Activated CD8-positive, alpha-beta memory T cell treated with anti-CD3 and anti-CD28 coated beads for 4 hours (primary cell): ENCODE measurements around the gene NODAL.

Experiments
- DNase-seq, 2 donors: peaks; one replicate each; pipeline ENCODE4 v3.0.0-alpha.2; 2020; ENCODE audit warnings: low read depth in 2 of 2

NODAL gene

DNA sequence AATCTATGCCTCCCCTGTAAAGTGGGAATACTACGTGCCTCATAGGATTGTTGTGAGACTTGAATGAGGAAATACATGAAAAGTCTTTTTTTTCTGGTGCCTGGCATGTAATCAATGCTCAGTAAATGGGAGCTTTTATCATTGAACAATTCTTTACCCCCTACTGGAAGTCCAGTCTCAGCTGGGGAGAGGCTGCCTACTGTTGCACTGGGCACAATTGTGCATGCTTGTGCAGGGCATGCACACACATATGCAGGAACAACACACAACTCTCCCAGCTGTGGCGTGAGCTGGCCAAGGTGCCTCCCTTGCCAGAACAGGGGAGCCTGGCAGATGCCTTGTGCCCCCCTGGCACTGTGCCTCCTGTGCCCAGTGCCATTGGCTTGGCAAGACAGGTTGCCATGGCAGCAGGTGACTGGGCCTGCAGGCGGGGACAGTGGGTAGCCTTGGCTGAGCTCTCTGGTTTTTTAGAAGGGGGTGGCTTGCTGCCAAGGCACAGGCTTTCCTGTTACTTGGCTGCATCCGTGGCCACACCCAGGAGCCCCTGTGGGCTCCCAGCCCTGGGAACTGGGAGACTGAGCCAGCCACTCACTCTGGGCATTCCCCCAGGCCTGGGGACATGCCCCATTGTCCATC lies 21.0 kb upstream of the NODAL start:
- no peak for DNase-seq

DNA sequence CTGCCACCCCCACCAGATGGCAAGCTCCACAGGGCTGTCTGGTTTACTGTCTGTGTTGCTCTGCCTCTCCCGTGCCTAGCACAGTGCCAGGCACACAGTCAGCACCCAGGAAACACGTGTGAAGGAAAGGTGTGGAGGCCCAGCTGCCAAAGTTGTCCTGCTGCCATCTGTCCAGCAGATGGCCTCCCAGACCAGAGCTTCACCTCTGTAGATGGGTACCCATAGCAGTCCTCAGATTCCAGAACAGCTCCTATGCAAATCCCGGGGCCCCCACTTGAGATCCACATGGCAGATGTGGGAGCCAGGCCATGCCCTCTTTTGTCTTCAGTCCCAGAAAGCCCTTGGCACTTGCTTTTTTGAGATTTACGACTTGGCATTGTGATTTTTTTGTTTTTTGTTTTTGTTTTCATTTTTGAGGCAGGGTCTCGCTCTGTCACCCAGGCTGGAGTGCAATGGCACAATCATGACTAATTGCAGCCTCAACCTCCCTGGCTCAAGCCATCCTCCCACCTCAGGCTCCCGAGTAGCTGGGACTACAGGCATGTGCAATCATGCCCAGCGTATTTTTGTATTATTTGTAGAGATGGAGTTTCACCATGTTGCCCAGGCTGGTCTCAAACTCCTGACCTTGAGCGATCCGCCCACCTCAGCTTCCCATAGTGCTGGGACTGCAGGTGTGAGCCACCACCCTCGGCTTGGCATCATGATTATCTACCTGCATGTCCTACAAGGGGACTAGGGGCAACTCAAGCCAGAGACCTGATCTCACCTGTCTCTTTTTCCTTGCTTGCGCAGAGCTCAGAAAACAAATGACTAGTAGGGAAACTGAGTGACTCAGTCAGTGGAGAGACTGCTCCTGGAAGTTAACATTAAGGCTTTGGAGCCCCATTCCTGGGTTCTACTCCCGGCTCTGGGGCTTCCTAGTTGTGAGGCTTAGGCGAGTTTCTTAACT lies 20.2 kb upstream of the NODAL start:
- DNase-seq = no peak

DNA sequence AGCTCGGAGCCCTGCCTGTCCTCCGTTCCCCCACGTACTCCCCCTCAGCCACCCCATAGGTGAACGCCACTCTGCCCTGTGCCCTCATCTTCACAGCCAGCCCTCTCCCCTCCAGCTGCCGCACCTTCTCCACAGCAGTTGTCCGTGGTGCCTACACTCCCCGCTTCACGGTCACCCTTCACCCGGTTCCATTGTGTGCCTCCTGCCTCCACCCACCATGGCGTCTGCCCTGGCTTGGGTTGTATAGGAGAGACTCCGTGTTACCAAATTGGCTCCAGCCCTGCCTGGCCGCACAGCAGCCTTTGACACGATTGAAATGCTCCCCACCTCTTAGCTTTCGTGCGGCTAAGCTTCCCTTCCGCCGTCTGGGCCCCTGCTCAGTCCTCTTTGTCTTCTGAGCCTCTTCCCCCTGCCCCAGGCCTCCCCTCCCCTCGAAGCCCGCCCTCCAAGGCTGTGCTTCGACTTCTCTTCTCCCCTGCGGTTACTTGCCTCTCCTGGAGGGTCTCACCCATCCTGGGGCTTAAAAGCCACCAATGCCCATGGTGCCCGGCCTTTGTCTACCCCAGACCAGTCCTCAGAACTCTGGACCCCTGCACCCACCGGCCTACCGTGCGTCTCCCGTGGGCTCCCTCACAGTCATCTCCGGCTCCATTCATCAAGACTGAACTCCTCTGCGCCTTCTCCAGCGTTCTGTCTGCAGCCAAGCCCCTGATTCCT lies 18.5 kb upstream of the NODAL start:
- no peak for DNase-seq

DNA sequence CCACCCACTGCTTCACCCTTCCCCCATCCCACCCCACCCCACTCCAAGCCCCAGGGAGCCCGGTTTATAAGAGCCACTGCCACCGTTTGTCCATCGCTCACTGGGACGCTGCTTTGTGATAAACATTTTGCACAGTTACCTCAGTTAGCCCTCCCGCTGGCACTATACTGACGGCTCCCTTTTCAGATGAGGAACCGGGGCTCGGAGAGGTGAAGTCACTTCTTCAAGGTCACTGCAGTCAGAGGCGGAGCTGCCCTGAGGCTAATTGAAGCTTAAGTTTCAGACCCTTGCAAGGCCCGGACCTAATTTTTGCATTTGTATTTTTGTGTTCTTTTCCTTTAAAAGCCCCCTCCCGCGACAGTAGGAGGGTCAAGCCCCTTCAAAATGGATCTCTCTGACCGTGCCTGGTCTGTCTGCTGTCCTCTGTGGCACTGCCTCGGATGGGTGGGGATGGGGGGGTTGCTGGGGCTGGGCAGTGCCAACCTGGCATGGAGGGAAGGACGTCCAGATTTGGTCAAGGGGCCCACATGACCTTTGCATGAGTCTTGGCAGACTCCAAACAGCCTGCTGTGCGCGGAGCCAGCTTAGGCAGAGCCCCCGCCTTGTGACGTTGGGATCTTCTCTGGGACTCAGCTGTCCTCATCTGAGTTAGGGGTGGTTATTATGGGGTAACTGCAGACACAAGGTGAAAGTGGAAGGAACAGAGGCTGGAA lies 17.7 kb upstream of the NODAL start:
- no peak for DNase-seq

DNA sequence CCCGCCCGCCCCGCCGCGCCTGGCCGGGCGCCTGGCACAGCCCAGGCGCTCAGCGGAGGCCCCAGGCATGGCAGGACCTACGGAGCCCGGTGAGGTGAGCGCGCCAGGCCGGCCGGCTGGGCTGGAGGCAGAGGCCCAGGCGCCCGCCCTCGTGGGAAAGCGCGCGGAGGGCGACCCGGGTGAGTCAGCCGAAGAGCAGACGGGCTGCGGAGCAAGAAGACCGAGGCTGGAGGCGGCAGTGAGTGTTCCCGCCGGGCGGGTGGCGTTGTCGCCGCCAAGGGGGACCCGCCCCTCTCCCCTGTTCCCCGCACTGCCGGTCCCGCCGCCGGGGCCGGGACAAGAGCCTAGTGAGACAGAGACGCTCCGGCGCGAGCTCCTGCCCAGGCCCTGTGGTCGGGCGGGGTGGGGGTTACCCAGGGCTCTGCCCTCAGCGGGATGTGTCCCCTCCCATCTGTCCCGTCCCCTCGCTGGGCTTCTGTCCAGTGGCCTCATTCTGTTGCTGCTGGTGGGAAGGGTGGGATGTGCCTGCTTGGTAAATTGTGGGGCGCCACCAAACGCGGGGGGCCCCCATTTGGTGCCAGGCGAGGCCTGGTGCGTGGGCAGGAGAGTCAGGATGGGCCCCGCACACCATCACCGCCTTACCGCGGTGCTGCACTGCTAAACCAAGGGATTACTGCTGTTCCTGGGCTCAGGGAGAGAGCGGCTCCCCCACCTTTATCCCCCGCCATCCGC lies 17.0 kb upstream of the NODAL start:
- peak; percentile 33 to 39 for DNase-seq

DNA sequence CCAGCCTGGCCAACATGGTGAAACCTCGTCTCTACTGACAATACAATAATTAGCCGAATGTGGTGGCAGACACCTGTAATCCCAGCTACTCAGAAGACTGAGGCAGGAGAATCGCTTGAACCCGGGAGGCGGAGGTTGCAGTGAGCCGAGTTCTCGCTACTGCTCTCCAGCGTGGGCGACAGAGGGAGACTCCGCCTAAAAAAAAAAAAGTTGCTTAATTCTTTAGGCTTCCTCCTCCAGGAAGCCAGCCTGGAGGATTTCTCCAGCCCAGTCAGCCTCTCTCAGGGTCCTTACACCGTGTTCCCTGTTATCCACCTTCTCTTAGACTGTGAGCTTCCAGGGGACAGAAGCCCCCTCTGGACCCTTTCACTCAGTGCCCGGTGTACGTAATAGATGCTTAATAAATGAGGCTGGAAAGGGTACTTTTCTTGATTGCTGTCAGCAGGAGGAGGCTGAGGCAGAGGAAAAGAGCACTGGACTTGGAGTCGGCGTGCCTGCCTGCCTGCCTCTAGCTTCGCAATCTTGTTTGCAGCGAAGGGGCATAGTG lies 16.4 kb upstream of the NODAL start:
- no peak for DNase-seq

DNA sequence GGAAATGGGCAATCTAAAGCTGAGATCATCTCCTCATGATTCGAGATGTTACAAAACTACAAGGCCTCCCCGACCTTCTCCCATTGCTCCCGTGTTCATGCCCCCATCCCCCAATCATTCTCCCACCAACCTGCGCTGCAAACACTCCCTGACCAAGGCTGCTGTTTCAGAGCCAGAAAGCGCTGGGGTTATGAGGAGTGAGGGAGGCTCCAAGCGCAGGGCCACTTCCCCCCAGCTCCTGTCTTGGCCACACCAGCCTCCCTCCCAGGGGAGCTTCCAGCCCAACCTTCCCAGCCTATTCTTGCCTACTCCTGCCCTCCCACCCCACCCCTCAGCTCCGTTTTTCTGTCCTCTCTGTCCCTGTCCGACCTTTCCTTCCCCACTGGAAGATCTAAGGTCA lies 14.7 kb upstream of the NODAL start:
- no peak for DNase-seq

DNA sequence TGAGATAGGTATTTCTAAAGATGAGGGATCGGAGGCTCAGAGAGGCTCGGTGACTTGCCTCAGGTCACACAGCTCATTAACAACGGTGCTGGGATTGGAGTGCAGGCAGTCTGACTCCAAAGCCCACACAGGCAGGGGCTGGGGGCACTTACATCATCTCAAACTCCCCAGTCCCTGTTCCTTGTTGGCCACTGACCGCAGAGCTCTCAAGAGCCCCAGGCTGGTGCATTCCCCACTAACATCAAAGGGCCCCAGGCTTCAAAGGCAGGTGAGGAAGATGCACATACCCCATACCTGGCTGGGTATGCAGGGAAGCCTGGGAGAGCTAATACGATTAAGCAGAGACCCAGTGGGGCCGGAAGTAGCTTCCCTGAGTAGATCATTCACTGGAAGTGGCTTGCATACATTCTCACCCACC lies 13.7 kb upstream of the NODAL start:
- no peak for DNase-seq

DNA sequence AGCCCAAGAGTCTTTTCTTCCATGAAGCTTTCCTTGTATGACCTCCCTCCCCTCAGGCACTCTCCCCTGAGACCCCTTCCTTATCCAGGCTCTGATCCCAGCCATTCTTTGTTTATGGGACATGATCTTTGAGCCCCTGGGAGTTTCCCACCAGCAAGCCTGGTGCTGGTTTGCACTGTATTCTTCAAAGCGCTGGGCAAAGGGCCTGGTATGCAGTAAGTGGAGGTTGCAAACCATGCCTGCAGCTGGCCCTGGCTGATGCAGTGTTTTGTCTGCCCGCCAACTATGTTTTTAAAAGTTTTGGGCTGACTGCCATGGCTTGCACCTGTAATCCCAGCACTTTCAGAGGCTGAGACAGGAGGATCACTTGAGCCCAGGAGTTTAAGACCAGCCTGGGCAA lies 6.8 kb upstream of the NODAL start:
- no peak for DNase-seq

DNA sequence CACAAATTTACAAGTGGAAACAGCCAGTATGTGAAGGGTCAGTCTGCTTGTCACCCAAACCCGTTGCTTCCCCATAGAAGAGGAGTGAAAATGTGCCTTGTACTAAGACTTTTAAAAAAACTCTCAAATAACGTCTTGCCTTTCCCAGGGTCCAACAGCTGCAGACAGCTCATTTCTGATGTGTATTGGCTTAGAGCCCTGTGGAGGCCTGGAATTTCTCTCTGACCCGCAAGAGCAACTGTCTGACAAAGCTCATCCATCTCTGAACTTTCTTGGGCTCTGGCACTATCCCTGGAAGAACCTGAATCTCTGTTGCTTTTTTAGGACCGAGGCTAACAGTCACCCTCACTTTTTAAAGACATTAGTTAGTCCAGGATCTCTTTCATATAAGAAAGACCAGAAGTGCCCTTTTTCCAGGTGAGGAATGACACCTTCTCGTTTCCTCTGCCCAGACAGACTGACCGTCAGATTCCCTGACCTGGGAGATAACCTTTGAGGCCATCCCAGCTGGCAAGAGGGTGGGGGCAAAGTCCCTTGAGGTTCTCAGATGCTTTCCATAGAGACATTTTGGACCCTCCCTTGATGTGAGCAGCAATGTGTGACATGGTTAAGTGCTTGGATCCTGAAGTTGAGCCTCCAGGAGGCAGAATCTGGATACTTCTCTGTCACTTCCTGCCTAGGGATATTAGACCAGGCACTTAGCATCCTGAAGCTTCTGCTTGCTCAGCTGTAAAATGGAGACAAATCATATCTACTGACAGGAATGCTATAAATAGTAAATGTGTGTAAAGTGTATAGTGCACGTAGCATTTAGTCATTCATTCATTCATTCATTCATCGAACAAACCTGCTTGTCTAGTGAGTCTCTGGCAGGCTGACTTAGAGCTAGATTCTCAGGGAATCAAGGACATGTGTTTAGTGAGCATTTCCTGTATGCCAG lies 4.5 kb upstream of the NODAL start:
- no peak for DNase-seq

DNA sequence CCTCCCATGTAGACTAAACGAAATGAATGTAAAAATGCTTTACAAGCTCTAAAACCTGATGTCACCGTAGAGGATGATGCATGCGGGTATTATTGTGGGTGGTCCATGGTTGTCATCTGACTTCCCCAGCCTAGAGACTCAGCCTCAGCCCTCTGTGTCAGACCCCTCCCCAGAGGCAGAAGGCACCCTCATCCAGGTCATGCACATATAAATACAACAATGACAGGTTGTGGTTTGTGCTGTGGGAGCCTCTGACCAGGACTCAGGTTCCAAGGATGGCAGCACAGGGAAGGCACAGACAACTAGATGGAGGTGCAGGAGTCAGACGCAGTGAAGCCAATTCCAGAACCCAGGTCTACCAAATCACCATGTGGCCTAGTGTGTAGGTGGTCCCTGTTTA lies 3.3 kb upstream of the NODAL start:
- no peak for DNase-seq

DNA sequence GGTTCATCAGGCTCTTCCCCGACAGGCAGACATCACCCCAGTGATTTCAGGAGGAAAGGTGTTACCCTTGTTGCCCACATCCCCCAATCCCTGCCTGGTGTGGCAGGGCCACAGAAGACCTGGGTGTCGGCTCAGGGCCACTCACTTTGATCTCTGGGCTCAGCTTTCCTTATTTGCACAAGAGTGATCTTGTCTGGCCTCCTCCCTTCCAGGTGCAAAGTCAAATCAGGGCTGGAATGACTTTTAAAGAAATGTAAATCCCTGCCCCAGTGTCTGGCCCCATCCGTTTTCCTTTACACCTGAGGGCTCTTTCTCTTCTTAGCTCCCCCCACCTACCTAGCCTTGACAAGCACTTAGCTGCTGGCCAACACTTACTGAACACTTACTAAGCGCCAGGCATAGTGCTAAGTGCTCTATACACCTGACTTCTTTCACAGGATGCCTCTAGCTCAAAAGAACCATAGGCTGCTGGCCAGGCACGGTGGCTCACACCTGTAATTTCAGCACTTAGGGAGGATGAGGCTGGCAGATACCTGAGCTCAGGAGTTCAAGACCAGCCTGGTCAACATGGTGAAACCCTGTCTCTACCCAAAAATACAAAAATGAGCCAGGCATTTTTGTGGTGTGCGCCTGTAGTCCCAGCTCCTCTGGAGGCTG lies 979 bp upstream of the NODAL start:
- no peak for DNase-seq

DNA sequence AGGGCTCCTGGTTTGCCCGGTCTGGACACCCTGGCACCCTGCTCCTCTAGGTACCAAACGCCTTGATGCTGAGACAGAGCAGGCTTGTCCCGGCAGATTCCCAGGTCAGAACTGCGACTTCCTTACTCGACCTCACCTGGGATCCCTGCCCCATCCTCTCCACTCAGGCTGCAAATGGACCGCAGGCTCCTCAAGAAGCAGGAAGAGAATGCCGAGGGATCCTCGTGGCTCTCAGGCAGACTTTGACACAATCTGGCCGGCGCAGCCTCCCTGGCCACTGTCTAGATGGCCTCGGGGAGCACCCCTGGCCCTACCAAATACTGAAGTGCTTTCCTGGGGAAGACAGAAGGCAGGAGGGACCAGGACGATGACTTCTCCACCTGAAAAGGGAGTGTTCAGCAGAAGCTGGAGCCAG lies 421 bp upstream of the NODAL start:
- no peak for DNase-seq

DNA sequence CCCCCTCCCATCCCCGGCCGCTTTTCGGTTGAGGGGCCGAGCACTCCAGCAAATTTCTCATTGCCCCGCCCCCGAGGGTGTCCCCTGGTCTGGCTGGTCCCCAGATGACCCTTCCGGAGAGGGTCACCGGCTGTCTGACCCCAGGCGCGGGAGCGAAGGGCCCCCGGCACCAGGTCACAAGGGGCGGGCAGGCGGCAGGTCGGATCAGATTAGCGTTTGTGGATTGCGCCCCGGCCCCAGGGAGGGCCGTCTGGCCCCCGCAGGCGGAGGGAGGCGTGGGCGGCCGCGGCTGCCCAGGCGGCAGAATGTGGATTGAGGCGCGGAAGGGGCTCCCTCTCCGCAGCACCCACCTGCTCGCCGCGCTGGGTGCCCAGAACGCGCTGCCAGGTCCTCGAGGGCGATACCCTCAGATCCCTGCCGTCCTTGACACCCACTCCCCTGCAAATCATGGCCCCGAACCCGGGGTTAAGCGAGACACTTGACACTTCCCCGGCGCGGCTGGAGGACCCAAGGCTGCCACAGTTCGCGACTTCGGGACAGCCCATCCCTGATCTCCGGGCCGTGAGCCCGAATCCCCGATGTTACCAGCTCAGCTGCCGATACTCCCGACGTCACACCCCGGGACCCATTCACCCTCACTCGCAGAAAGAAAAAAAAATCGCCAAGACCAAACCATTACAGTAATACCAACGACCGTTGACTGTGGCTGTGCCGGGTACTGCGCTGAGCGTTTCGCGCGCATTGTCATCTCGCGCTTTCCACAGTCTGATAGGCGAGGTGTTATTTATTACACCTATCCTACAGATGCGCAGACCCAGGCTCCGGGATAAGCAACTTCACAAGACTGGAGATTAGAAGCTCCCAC lies 953 bp downstream of the NODAL start:
- DNase-seq = no peak

DNA sequence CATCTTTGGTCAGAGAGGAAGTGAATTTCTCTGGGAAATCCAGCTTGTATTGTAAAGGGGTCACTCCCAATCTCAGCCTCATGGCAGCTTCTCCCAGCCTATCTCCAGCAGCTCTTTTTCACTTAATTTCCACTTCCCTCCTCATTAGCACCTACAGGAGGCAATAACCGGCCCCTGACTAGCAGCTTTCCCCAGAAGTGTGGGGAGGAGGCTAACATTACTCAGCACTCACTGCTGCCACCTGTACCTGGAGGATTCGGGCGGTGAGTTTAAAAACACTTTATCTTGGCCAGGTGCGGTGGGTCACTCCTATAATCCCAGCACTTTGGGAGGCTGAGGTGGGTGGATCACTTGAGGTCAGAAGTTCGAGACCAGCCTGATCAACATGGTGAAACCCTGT lies 3.8 kb downstream of the NODAL start:
- no peak for DNase-seq

DNA sequence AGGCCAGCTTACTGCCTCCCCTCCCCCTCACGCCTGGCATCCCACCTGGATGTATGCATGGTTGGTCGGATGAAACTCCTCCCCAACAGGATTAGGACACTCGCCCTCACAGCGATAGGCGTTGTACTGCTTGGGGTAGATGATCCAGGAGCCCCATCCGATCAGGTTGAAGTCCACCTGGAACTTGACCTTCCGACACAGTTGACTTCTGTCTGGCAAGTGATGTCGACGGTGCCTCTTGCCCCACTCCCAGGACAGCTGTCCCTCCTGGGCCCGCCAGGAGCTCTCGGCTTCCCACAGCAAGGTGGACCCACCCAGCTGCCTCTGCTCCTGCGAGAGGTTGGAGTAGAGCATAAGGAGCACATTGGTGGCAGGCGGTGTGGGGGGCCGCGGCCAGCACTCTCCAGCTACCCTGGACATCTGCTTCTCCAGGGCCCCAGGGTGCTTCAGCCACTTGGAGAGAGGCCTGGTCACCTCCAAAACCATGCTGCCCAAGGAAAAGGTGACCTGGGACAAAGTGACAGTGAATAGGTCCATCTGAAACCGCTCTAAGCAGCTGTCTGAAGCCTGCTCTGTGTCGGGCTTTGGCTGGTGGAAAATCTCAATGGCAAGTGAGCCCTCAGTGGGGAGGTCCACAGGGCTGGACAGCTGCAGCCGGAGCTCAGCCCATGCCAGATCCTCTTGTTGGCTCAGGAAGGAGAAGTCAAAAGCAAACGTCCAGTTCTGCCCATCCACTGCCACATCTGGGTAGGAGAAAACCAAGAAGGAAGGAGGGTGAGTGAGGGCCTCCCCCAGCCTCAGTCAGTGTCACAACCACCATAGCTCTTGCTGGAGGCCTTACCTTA lies 6.0 kb downstream of the NODAL start:
- no peak for DNase-seq

DNA sequence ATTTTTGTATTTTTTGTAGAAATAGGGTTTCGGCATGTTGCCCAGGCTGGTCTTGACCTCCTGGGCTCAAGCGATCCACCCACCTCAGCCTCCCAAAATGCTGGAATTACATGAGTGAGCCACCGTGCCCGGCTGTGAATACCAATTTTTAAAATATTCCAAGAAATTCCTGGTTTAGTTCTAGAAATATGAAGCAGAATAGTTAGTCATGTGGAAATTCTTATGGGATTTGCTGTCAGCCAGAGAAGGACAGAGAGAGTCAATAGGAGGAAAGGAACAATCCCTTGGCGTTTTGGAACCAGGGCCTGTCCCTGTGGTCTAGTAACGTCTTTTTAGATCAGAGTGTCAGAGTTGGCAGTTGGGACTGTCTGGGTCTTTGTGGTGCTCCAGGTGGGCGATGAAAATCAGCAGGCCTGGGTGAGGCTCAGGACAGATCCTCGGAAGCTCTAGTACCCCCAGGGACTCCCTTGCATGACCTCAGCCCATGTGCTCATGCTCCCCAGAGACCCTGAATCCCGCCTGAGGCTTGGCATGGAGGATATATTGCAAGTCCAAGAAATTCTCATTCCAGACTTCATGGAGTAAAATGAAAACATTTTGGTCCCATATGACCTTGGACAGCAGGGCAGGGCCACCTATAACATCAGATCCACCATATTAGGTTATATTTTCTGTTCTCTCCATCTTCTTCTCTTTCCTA lies 7.8 kb downstream of the NODAL start:
- no peak for DNase-seq
